A673 (cell line): ENCODE results near the gene GAS6. TPM values are rescaled to one million over a fixed set of nuclear protein-coding genes. Genes with fewer than 3 reads are reported as not detected.
A peak's percentile ranks its signal among the peaks of the same experiment; 100 is the strongest.

Source experiments
- BruUV-seq: library from RNA; stranded (reverse); fragments of 400-500 nt; replicated peaks from 2 replicates; lab custom pipeline; 2021; lab: Mats Ljungman, UMichigan
- CTCF ChIA-PET: fragments of 300-600 bp; sonication (Branson Sonifier 250); formaldehyde crosslinking; loops from one replicate; lab custom pipeline; 2022; ENCODE audit warnings: antibody characterized with exemption; lab: Charles Lee
- POLR2A ChIA-PET: fragments of 300-600 bp; sonication (Branson Sonifier 250); formaldehyde crosslinking; loops from one replicate; lab custom pipeline; 2022; ENCODE audit warnings: antibody characterized with exemption; ENCODE audit not compliant: low non-redundant PET; lab: Charles Lee
- DNase-seq: peaks from one replicate; pipeline ENCODE4 v3.0.0-alpha.2; 2015; ENCODE audit warnings: low spot score
- H3K27ac ChIP-seq: fragments of 200-600 bp; sonication (generic); 2 replicates; pipeline ENCODE4 v1.5.1; 2016; ENCODE audit warnings: mixed run types, low read depth, mild to moderate bottlenecking, mixed read lengths, antibody characterized with exemption, low read length; ENCODE audit not compliant: poor library complexity, severe bottlenecking
- H3K27me3 ChIP-seq: fragments of 200-600 bp; sonication (generic); replicated peaks from 2 replicates; pipeline ENCODE4 v1.6.1; 2017; ENCODE audit warnings: mixed run types, low read depth, mild to moderate bottlenecking, mixed read lengths, antibody characterized with exemption, low read length; ENCODE audit not compliant: insufficient read depth, poor library complexity
- H3K36me3 ChIP-seq: fragments of 200-600 bp; sonication (generic); 2 replicates; pipeline ENCODE4 v1.6.1; 2016; ENCODE audit warnings: mixed run types, mild to moderate bottlenecking, mixed read lengths, antibody characterized with exemption, low read length; ENCODE audit not compliant: insufficient read depth, poor library complexity, severe bottlenecking
- H3K4me1 ChIP-seq: fragments of 200-600 bp; sonication (generic); 2 replicates; pipeline ENCODE4 v1.6.1; 2017; ENCODE audit warnings: mixed run types, mild to moderate bottlenecking, mixed read lengths, antibody characterized with exemption, low read length; ENCODE audit not compliant: insufficient read depth, poor library complexity, severe bottlenecking
- H3K4me3 ChIP-seq: fragments of 200-600 bp; sonication (generic); 2 replicates; pipeline ENCODE4 v1.5.1; 2016; ENCODE audit warnings: low read depth, mixed run types, mild to moderate bottlenecking, mixed read lengths, low read length; ENCODE audit not compliant: poor library complexity, severe bottlenecking
- H3K9me3 ChIP-seq: fragments of 200-600 bp; sonication (generic); 2 replicates; pipeline ENCODE4 v1.6.1; 2016; ENCODE audit warnings: mixed run types, low read depth, mild to moderate bottlenecking, mixed read lengths, antibody characterized with exemption, low read length; ENCODE audit not compliant: poor library complexity, severe bottlenecking
- CTCF ChIP-seq: fragments of 300-800, 200-600 bp; sonication (generic); conservative IDR thresholded peaks from 2 replicates; pipeline ENCODE4 v1.5.1; 2017; ENCODE audit warnings: low read depth, mild to moderate bottlenecking, antibody characterized with exemption, low read length, moderate library complexity, mixed read lengths
- EZH2 ChIP-seq: fragments of 200-600 bp; sonication (generic); IDR thresholded peaks from 2 replicates; pipeline ENCODE4 v1.6.1; 2017; ENCODE audit warnings: borderline replicate concordance, low read depth, mild to moderate bottlenecking, mixed read lengths, antibody characterized with exemption, low read length; ENCODE audit not compliant: poor library complexity, severe bottlenecking
- intact Hi-C: fragments of 100-400 bp; cut with micrococcal nuclease; formaldehyde crosslinking; loops from one replicate; pipeline ENCODE4 v1.10.0; 2022; ENCODE audit not compliant: unreplicated experiment
- total RNA-seq: library from RNA; stranded (reverse); gene quantifications from 2 replicates; pipeline ENCODE4 v1.2.3, GENCODE V29; 2021

GAS6 gene
- total RNA-seq, 1 experiment from 2014 or later, result 0.67 TPM

DNA sequence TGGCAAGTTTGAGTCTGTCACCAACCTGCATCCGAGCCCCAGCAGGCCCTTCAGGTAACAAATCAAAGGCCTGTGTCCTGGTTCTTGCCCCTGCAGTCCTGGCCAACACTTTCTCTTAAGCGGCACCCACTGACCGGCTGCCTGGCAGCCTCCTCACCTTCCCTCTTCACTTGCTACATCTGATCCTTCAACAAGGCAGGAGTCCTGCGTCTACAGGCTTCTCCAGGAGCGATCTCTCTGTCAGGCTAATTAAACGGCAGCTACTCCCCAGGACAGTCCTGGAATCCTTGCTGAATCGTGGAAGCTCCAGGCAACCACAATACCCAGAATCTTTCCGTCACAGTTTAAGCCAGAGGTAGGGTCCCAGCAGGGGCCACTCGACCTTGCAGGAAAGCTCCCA lies 41.1 kb upstream of the GAS6 start:
- H3K4me1 ChIP-seq, result no peaks in the 10 kb centered on the region
- no peak overlapping the region for H3K27ac ChIP-seq
- POLR2A ChIA-PET, result no interaction called here
- intact Hi-C loops, result no loop called here
- H3K36me3 ChIP-seq, result no peaks in the 10 kb centered on the region
- peaks cover 50% of the 10 kb centered on the region for H3K27me3 ChIP-seq
- BruUV-seq, result no TSS peak
- no peaks in the 10 kb centered on the region for H3K9me3 ChIP-seq
- H3K4me3 ChIP-seq, result no peak overlapping the region
- no peak for DNase-seq
- no peak for TF ChIP-seq CTCF
- TF ChIP-seq EZH2, result no peak
- CTCF ChIA-PET, result no interaction called here

DNA sequence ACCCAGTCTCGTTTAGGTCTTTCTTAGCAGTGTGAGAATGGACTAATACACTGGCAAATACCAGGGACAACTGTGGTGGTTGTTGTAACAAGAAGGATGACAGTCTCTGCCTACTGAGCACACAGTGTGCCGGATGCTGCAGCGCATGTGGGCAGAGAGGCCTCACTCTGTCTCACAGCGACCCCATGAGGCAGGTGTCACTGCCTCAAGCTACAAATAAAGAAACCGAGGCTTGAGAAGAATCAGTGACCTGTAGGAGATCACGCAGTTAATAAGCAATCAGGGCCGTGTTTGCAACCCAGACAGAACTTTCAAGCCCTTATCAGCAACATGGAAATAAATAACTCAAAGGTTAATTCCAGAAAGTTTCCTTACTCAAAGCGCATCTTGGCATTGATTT lies 40.5 kb upstream of the GAS6 start:
- no peaks in the 10 kb centered on the region for H3K36me3 ChIP-seq
- H3K27ac ChIP-seq, result no peak overlapping the region
- ChIA-PET CTCF (interaction anchor here (0.9 kb wide), 1 partner anchor 337 kb away, joined by 3 read pairs; no protein-coding TSS in a partner anchor), POLR2A (no interaction called here)
- TF ChIP-seq CTCF (peak; percentile 53), EZH2 (no peak)
- H3K4me3 ChIP-seq, result no peak overlapping the region
- peaks cover 44% of the 10 kb centered on the region for H3K27me3 ChIP-seq
- no peaks in the 10 kb centered on the region for H3K4me1 ChIP-seq
- peak; percentile 12 for DNase-seq
- intact Hi-C loops, result no loop called here
- BruUV-seq, result no TSS peak
- H3K9me3 ChIP-seq, result no peaks in the 10 kb centered on the region

DNA sequence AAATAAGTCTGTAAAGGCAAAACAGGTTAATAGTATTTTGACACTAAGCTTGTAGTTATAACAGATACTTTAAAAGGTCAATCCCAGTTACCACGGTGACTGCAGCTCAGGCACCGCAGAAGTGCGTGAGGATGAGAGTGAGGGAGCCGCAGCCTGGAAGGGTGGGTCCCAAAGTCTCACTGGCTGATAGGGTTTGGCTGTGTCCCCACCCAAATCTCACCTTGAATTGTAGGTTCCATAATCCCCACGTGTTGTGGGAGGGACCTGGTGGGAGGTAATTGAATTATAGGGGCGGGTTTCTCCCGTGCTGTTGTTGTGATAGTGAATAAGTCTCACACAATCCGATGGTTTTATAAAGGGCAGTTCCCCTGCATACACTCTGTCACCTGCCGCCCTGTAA lies 40.0 kb upstream of the GAS6 start:
- Histone ChIP-seq H3K36me3 (no peaks in the 10 kb centered on the region), H3K4me3 (no peak overlapping the region), H3K9me3 (no peaks in the 10 kb centered on the region), H3K27me3 (peaks cover 40% of the 10 kb centered on the region), H3K4me1 (no peaks in the 10 kb centered on the region), H3K27ac (no peak overlapping the region)
- TF ChIP-seq CTCF (no peak), EZH2 (no peak)
- intact Hi-C loops, result no loop called here
- BruUV-seq, result no TSS peak
- no peak for DNase-seq
- POLR2A ChIA-PET, result no interaction called here
- CTCF ChIA-PET, result interaction anchor here (0.9 kb wide), 1 partner anchor 337 kb away, joined by 3 read pairs; no protein-coding TSS in a partner anchor
